Loucy (cell line): ENCODE data around the gene C1orf122.

Experiments
- H2AFZ ChIP-seq: fragments of 200-600 bp; sonication (generic); 2 replicates; pipeline ENCODE4 v1.6.0; 2016; ENCODE audit warnings: antibody characterized with exemption, mild to moderate bottlenecking, low read length, moderate library complexity
- H3F3A ChIP-seq: fragments of 200-600 bp; 2 replicates; pipeline ENCODE4 v1.6.0; 2016; ENCODE audit warnings: antibody characterized with exemption, low read depth, mild to moderate bottlenecking
- H3K27me3 ChIP-seq: fragments of 200-600 bp; sonication (generic); 2 replicates; pipeline ENCODE4 v1.6.1; 2014; ENCODE audit warnings: low read length, mild to moderate bottlenecking; ENCODE audit not compliant: insufficient read depth, poor library complexity, severe bottlenecking
- H3K36me3 ChIP-seq: fragments of 200-600 bp; sonication (generic); 2 replicates; pipeline ENCODE4 v1.6.1; 2016; ENCODE audit warnings: low read length; ENCODE audit not compliant: insufficient read depth
- H3K4me1 ChIP-seq: fragments of 200-600 bp; sonication (generic); 2 replicates; pipeline ENCODE4 v1.5.1; 2014; ENCODE audit warnings: low read length, mild to moderate bottlenecking; ENCODE audit not compliant: insufficient read depth, poor library complexity, severe bottlenecking
- H3K4me2 ChIP-seq: fragments of 200-600 bp; sonication (generic); 2 replicates; pipeline ENCODE4 v1.6.0; 2014; ENCODE audit warnings: antibody characterized with exemption, low read length, low read depth, mild to moderate bottlenecking; ENCODE audit not compliant: poor library complexity, severe bottlenecking
- H3K4me3 ChIP-seq: fragments of 200-600 bp; sonication (generic); 2 replicates; pipeline ENCODE4 v1.5.1; 2014; ENCODE audit warnings: low read length, mild to moderate bottlenecking, mixed read lengths; ENCODE audit not compliant: poor library complexity, severe bottlenecking
- H3K79me2 ChIP-seq: fragments of 200-600 bp; sonication (generic); 2 replicates; pipeline ENCODE4 v1.6.1; 2014; ENCODE audit warnings: low read length; ENCODE audit not compliant: insufficient read depth
- H3K9ac ChIP-seq: fragments of 200-600 bp; sonication (generic); 2 replicates; pipeline ENCODE4 v1.6.0; 2014; ENCODE audit warnings: mild to moderate bottlenecking, low read depth, low read length, moderate library complexity; ENCODE audit not compliant: poor library complexity, severe bottlenecking
- H3K9me2 ChIP-seq: fragments of 200-600 bp; sonication (generic); replicated peaks from 2 replicates; pipeline ENCODE4 v1.6.1; 2016; ENCODE audit warnings: low read depth, low read length, mixed read lengths
- H3K9me3 ChIP-seq: fragments of 200-600 bp; sonication (generic); 2 replicates; pipeline ENCODE4 v1.6.1; 2014; ENCODE audit warnings: mild to moderate bottlenecking, antibody characterized with exemption, low read length, low read depth; ENCODE audit not compliant: insufficient read depth
- H4K20me1 ChIP-seq: fragments of 200-600 bp; sonication (generic); 2 replicates; pipeline ENCODE4 v1.6.0; 2014; ENCODE audit warnings: antibody characterized with exemption, low read length, mild to moderate bottlenecking; ENCODE audit not compliant: insufficient read depth, poor library complexity, severe bottlenecking
- CTCF ChIP-seq: fragments of 200-600 bp; sonication (generic); conservative IDR thresholded peaks from 2 replicates; pipeline ENCODE4 v1.5.1; 2014; ENCODE audit warnings: mild to moderate bottlenecking, antibody characterized with exemption, low read length
- EZH2phosphoT487 ChIP-seq: fragments of 200-600 bp; IDR thresholded peaks from 2 replicates; pipeline ENCODE4 v1.6.1; 2018; ENCODE audit warnings: antibody characterized with exemption, mild to moderate bottlenecking, moderate library complexity, borderline replicate concordance

Gene C1orf122

GRCh38 chr1:37839676-37840075 lies 32.1 kb downstream of the C1orf122 start:
- H2AFZ ChIP-seq: no peak overlapping the region
- peaks cover 48% of the 10 kb centered on the region; the same call in 1 of the 2 replicates for H3K36me3 ChIP-seq
- H3K9ac ChIP-seq: no peak overlapping the region
- TF ChIP-seq CTCF: no peak
- TF ChIP-seq EZH2phosphoT487: no peak
- no peak overlapping the region for H3K4me3 ChIP-seq
- no peaks in the 10 kb centered on the region for H3K27me3 ChIP-seq
- no peaks in the 10 kb centered on the region for H3K9me3 ChIP-seq
- H3K79me2 ChIP-seq: peaks cover 4% of the 10 kb centered on the region; the same call in 1 of the 2 replicates
- H3F3A ChIP-seq: no peaks in the 10 kb centered on the region
- no peak overlapping the region for H3K4me2 ChIP-seq
- H3K9me2 ChIP-seq: no peaks in the 10 kb centered on the region
- H3K4me1 ChIP-seq: no peaks in the 10 kb centered on the region
- H4K20me1 ChIP-seq: no peaks in the 10 kb centered on the region

GRCh38 chr1:37840711-37841110 lies 33.1 kb downstream of the C1orf122 start:
- no peaks in the 10 kb centered on the region for H4K20me1 ChIP-seq

GRCh38 chr1:37841652-37842051 lies 34.1 kb downstream of the C1orf122 start:
- peaks cover 4% of the 10 kb centered on the region for H3K4me1 ChIP-seq
- no peak overlapping the region for H3K9ac ChIP-seq
- H3K27me3 ChIP-seq: no peaks in the 10 kb centered on the region
- H4K20me1 ChIP-seq: no peaks in the 10 kb centered on the region
- no peak for TF ChIP-seq CTCF
- TF ChIP-seq EZH2phosphoT487: no peak
- H3K4me3 ChIP-seq: no peak overlapping the region
- H3K4me2 ChIP-seq: no peak overlapping the region
- no peak overlapping the region for H2AFZ ChIP-seq
- H3K9me2 ChIP-seq: no peaks in the 10 kb centered on the region
- no peaks in the 10 kb centered on the region for H3F3A ChIP-seq
- H3K79me2 ChIP-seq: peaks cover 5% of the 10 kb centered on the region; the same call in 1 of the 2 replicates
- peaks cover 33% of the 10 kb centered on the region; the same call in 1 of the 2 replicates for H3K36me3 ChIP-seq
- no peaks in the 10 kb centered on the region for H3K9me3 ChIP-seq

More at GRCh38 chr1:37840711-37841110, 33.1 kb downstream of the C1orf122 start:
- H3K9me3 ChIP-seq: no peaks in the 10 kb centered on the region
- H3K36me3 ChIP-seq: peaks cover 39% of the 10 kb centered on the region; the same call in 1 of the 2 replicates
- H3K9me2 ChIP-seq: no peaks in the 10 kb centered on the region
- no peaks in the 10 kb centered on the region for H3K4me1 ChIP-seq
- H3K4me2 ChIP-seq: no peak overlapping the region
- H3K4me3 ChIP-seq: no peak overlapping the region
- no peak for TF ChIP-seq EZH2phosphoT487
- no peak for TF ChIP-seq CTCF
- H3F3A ChIP-seq: no peaks in the 10 kb centered on the region
- no peak overlapping the region for H3K9ac ChIP-seq
- no peak overlapping the region for H2AFZ ChIP-seq
- no peaks in the 10 kb centered on the region for H3K27me3 ChIP-seq
- peaks cover 5% of the 10 kb centered on the region; the same call in 1 of the 2 replicates for H3K79me2 ChIP-seq
